KG1 (cell line): Measurements from ENCODE around the gene WASHC2C.
"Not testable (repeated sequence)": the region's sequence is repeated elsewhere in the genome, so short reads cannot be mapped to it uniquely, and the experiment has no call there.

Experiments
- DNase-seq: peaks from one replicate; lab custom pipeline; 2025; lab: John Stamatoyannopoulos, UW

Gene WASHC2C

DNA sequence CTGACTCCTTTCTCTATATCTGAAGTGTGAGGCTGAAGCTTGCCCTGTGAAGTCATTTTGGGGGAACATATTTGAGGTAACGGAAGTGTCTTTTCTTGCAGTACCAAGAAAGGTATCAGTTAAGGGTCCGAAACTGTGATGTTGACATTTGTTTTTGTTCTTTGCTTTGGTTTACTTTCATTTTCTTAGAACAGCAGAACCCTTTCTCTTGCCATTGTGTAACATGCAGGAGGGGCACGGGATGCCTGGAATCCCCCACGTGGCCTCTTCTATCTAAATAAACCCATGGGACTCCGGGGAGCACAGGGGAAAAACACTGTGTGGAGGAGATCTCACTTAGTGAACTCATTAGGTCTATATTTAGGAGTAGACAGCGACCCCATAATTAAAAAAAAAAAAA is 34.6 kb downstream of the WASHC2C start:
- not testable (repeated sequence) for DNase-seq

DNA sequence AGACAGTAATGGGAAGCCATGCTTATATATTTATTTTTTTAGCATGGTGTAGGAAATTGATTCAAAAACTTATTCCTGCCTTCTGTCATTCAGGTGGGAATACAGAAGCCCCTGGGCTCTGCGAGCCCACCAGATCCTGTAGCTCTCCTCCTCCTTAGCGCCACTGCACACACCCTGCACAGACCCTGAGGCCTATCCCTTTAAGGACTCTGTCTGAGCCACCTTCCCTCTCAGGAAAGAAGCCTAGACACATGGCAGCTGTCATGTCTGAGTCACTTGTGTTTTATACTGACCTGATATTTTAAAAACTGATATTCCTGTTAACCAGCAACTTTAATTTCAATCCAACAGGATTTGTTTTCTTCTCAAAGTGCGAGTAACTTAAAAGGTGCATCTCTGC is 36.0 kb downstream of the WASHC2C start:
- DNase-seq = not testable (repeated sequence)

DNA sequence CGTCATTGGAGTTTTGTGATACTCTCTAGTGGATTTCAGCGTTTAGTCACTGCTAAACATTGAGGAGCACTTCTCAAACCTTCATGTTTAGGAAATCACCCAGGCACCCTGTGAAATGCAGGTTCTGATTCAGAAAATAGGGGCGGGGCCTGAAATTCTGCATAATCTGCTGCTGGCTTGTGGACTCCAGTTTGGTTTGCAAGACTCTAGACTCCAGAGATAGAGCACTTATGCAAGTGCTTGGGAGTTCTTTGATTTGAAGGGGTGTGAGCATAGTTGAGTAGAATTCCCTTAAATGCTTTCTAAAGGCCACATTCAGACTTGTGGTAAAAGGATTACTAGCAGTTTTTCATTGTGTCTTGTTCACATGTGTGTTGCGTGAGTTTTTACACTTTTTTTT is 41.3 kb downstream of the WASHC2C start:
- not testable (repeated sequence) for DNase-seq

DNA sequence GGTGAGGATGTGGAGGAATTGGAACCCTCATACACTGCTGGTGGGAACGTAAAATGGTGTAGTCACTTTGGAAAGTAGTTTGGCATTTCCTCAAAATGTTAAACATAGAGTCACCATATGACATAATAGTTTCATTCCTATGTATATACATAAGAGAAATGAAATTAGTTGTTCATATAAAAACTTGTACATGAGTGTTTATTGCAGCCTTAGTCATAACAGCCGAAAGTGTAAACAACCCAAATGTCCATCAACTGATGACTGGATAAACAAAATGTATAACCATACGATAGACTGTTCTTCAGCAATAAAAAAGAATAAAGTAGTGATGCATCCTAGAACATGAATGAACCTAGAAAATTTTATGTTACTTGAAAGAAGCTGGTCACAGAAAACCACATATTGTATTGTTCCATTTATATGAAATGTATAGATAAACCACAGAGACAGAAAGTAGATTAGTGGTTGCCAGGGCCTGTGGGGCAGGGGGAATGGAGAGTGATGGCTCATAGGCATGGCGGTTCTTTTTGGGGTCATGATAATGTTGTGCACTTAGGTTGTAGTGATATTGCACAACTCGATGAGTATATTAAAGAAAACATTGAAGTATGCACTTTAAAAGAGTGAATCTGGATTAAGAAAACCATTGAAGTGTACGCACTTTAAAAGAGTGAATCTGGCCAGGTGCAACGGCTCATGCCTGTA is 44.8 kb downstream of the WASHC2C start:
- DNase-seq = not testable (repeated sequence)

DNA sequence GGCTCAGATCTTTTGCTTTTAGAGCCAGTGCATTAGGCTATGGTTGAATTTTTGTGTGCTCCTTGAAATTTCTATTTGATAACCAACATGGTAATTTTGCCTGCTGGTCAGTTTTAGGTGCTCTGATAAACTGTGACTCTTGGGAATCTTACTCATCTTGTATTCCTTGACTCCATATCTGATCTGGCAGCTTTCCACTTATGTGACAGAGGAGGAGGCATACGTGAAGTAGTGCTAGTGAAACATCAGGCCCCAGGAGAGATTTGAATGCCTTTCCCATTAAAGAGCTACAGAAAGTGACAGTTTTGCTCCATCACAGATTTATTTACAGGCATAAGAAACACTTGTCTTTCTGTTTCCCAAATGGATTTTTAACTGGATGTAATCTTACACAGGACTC is 59.2 kb downstream of the WASHC2C start:
- DNase-seq = not testable (repeated sequence)

DNA sequence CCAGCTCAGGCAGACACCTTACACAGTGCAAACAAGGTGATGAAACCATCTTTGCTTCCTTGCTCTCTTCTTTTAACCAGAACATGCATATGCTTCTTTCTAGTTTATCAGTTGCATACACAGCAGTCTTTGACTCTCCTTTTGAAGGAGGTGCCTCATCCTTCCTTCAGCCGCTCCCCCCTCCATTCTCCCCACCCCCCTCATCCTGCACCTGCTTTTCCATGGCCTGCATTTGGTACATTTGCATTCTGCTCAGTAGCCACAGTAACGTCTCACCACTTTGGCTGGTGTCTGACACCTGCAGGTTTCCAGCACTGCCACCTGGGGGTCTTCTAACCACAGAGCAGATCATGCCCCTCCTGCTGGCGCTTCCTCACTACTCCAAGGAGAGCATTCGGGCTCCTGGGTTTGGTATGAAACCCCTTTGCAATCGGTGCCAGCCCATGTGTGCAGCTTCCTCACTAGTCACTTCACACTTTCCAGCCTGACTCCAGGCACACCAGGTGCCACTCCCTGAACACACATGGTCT is 60.2 kb downstream of the WASHC2C start:
- not testable (repeated sequence) for DNase-seq

DNA sequence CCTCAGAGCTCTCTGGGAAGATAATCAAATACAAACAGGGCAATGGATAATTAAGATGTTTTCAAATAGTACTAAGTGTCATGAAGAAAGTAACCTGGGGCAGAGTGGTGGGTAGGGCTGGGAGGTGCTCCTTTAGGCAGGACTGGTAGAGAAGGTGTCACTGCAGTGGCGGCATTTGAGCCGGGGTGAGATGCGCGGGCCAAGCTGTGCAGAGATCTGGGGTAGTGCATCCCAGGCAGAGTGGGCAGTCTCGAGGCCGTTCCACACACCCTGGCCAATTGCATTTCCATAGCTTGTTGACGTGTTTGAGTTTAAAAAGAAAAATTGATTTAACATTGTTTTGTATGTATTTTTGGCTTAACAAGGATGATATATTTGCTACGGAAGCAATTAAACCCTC is 62.9 kb downstream of the WASHC2C start:
- DNase-seq = not testable (repeated sequence)

DNA sequence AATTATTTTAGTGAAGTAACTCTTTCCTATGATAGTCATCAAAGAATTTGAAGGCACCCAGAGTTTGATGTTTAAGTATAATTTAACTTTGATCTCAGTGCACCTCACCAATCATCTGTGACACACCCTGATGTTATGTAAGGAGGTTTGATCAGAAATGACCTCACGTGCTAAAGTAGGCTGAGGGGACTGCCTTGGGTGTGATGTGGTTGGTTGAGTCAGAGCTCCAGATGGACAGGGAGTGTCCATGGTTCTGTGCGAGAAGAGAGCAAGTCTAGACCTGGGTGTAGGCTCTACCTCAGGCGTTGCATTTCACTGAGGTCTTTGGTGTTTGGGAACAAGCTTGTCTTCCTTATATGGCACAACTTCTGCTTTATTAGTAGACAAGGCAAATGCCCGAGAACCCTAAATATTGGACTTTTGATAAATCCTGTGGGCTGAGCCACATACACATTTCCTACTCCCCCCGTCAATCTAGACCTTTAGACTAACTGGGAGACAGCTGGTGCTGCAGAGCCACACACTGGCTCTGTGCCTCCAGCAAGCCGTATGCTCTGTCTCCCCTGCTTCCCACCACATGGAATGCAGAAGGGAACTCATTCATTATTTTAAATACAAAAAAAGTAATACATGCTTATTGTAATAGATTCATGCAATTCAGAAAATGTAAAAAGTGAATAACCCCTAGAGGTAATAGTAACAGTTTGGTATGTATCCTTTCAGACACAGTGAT is 63.8 kb downstream of the WASHC2C start:
- DNase-seq = not testable (repeated sequence)

DNA sequence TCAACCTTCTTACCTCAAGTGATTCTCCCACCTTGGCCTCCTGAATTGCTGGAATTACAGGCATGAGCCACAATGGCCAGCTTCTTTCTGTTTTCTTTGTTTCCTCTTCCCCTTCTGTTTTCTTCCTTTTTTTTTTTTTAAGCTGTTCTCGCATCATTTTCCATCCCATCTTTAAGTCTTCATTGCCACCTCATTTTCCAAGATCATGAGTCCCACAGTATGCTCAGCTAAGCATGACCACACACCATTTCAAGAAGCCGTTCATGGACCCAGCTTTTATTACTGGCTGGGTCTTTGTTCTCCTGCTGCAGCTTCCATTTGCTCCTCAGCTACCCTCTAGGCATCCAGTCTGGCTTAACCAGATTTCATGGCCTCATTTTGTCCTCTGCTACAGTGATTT is 67.7 kb downstream of the WASHC2C start:
- not testable (repeated sequence) for DNase-seq

DNA sequence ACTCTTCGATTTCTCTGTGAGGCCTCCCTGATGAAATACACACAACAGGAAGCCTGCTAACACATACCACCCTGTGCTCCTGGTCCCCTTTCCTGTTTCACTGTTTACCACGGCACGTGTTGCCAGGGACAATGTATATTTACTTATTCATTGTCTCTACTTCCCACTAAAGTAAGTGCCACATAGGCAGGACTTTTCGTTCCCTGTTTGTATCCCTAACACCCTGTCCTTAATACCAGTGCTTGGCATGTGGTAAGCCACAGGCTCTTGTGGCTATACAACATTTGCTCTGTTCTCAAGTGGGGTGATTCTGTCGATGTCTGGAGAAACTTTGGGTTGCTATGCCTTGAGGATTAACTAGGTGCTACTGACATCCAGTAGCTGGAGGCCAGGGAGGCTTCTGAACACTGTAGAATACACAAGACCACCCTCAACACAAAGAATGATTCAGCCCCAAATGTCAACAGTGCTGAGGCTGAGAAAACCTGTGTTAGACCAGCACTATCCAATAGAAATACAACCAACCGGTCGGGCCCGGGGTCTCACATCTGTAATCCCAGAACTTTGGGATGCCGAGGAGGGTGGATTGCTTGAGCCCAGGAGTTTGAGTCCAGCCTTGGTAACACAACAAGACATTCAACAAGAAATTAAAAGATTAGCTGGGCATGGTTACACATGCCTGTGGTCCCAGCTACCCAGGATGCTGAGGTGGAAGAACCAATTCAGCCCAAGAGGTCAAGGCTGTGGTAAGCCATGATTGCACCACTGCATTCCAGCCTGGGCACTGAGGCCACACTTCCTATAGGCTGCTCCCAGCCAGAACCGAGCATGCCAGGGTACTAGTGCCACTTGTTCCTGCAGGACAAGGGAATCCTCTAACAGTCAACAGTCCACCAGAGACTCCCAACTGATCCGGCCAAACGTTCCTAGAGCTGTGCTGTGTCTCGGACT is 76.3 kb downstream of the WASHC2C start:
- DNase-seq = not testable (repeated sequence)

DNA sequence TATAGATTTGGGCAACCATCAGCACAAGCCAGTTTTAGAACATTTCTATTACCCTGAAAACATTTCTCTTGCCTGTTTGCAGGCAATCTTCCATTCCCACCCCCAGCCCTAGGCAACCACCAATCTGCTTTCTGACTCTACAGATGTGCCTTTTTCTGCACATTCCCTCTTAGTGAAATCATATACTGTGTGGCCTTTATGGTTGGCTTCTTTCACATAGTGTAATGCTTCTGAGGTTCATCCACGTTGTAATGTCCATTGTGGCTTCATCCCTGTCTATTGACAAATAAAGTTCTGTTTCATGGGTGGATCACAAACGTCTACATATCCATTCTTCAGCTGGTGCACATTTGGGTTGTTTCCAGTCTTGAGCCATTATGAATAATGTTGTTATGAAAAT is 77.9 kb downstream of the WASHC2C start:
- not testable (repeated sequence) for DNase-seq

DNA sequence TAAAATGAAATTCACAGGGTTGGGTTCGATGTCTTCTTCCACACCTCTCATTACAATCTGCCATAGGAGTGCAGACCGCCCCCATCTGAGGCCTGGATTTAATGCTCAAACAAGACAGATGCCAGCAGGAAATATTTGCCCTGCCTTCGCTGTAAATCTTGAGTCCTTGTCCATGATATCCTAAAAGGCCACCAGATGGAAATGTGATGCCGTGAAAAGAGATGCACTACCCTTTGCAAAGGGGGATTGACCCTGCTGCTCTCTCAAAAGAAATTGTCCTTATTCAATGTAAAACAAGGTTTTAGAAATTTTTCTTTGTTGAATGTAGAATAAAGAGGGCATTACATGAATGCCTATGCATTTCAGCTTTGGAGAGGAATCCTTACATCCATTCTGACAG is 82.8 kb downstream of the WASHC2C start:
- no peak for DNase-seq

DNA sequence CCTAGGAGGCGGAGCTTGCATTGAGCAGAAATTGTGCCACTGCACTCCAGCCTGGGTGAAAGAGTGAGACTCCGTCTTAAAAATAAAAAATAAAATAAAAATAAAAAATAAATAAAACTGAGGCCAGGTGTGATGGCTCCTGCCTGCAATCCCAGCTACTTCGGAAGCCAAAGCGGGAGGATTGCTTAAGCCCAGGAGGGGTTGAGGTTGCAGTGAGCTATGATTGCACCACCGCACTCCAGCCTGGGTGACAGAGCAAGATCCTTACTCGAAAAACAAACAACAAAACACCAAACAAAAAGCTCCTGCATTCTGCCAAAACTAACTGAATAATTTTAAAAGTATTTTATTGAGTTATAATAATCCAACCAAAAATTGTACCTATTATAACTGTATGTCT is 84.0 kb downstream of the WASHC2C start:
- DNase-seq = no peak

DNA sequence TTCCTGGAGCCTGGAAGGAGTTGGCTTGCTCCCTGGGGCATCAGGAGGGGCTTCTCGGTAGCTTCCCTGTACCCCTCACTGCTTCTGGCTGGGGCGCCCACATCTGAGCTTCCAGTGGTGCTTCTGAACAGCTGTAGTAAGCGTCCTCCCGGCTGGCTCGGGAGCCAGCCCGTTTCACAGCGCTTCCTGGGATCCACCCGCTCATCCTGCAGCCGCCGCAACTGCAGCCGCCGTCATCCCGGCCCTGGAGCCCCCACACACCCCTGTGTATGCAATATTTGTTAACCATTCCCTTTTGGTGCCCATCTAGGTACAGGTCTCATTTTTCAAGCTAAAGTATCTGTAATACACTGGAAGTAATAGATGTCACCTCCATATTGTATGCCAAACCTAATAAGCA is 85.9 kb downstream of the WASHC2C start:
- DNase-seq = not testable (repeated sequence)

DNA sequence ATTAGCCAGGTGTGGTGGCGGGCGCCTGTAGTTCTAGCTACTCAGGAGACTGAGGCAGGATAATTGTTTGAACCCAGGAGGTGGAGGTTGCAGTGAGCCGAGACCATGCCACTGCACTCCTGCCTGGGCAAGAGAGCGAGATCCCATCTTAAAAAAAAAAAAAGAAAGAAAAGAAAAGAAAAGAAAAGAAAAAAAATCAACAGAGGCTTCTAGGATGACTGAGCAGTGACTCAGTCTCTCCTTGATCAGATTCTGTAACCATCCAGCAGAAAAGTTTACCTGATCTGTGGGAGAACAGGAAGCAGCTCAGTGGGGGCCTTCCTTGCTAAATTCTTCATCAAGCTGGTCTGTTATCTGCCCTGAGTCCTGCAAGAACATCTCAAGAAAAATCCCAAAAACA is 87.1 kb downstream of the WASHC2C start:
- DNase-seq = not testable (repeated sequence)

DNA sequence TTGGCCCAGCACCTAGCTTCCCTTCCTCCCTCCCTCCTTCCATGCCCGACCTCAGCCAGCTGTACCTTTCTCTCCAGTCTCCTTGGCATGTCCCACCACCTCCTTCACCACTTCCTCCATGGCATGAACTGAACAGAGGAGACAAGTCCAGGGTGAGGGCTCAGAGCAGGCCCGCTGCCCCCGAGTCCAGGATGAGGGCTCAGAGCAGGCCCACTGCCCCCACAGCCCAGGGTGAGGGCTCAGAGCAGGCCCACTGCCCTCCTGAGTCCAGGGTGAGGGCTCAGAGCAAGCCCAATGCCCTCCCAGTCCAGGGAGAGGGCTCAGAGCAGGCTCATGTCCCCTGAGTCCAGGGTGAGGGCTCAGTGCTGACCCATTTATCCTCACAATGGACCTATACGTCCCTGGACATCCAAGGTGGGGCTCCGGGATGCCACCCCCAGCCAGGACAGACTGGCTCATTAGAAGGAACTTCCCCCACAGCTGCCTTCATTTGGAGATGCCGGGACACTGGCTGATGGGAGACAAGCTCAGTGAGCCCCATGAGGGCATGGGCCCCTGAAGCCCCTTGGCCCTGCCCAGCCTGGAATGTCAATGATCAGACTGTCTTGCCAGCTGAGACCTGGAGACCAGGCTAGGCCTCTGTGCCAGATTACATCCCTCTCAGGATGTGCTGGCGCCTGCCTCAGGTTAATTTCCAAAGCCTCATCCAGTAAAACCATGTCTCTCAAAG is 90.2 kb downstream of the WASHC2C start:
- DNase-seq = no peak

DNA sequence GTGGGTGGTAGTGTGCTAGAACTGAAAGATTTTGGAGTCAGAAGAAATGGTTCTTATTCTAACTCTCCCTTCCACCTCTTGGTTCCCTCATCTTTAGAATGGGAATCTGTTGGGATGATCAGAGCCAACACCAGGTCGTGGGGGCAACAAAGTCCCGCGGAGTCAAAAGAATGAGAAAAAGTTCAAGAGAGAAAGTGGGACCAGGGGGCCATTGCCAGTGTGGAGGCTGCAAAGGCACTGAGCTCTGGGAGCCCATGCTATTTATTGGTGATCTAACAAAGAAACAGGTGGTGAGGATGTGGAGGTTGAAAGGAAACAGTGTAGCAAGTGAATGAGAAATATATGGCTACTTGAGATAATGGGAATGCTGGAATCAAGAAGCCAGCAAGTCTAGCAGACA is 90.8 kb downstream of the WASHC2C start:
- DNase-seq = no peak

DNA sequence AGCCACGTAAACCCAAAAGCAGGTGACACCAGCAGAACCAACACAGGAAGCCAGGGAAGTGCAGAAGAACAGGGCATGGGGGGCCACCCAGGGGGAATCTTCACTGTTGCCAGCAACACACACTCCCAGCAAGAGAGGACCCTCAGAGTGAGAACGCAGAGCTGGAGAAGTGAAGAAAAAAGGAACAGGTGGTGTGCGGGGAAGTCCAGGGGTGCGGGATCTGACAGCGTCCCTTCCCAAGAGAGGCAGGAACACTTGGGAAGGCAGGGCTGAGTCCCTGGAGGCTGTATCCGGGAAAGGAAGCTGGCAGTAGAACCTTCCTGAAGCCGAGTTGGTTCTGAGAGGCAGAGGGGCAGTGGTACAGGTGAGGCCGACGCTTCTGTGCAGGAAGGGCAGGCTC is 92.5 kb downstream of the WASHC2C start:
- DNase-seq = no peak

DNA sequence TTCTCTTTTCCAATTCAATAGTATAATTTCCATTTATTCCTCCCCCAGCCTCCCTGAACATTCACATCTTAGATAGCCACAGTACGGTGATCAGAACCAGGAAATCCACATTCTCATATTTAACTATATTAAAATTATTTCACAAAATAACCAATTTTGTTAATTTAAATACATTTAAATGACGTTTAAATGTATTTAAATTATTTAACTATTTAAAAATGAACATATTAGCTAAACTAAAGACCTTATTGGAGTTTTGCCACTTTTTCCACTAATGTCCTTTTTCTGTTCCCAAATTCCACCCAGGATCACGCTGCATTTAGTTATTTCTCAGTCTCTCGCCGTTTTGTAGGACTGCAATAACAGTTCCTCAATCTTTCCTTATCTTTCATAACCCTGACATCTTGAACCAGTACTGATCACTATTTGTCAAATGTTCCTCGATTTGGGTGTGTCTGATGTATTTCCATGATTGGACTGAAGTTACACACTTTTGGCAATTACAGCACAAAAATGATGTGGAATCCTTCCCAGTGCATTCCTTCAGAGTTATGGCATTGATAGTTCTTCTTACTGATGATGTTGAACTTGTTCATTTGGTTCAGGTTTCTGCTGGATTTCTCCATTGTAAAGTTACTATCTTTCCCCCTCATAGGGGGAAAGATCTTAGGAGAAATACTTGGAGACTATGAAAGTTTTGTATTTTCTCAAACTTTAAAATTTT is 93.2 kb downstream of the WASHC2C start:
- not testable (repeated sequence) for DNase-seq

DNA sequence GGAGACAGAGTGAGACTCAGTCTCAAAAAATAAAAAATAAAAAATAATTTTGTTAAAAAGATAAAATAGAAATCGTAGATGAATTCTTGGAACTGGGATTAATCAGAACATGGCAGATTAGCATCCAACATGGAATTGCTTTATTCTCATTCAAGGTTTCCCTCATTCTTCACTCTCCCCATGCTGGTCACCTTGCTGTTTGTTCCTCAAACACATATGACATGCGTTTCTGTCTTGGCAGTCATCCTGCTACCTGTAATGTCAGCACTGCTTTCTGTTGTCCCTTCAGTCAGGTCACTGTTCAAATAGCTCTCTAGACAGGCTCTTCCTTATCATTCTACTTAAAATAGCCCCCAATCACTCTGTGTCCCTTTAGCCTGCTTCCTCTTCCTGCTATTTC is 95.9 kb downstream of the WASHC2C start:
- not testable (repeated sequence) for DNase-seq
